ENCODE data around the gene PTGS1. TPM values are rescaled to one million over a fixed set of nuclear protein-coding genes. Genes with fewer than 3 reads are reported as not detected.

The PTGS1 gene
- total and polyA plus RNA-seq, 4 donors, result 2.9 to 12.8 (median 5.0) TPM

GRCh38 chr9:122370303-122370702 is 521 bp upstream of the PTGS1 start:
- Histone ChIP-seq H3K9me3 (ENCODE audit: control insufficient read depth in 4 of 4, insufficient read depth in 3 of 4, low read length in 3 of 4) (peaks cover 0 to 5% (median 0%) of the 10 kb centered on the region in 4 donors), H3K27ac (ENCODE audit: low read depth in 1 of 2, low read length in 1 of 2) (peak overlapping the region in 1 of 2 donors; percentile 26), H3K27me3 (ENCODE audit: control insufficient read depth in 3 of 3, insufficient read depth in 3 of 3, low read length in 2 of 3) (peaks cover 0 to 5% (median 4%) of the 10 kb centered on the region in 3 donors), H3K4me1 (ENCODE audit: control insufficient read depth in 5 of 5, insufficient read depth in 5 of 5, low read length in 5 of 5) (peaks cover 0 to 16% (median 0%) of the 10 kb centered on the region in 5 donors), H3K36me3 (ENCODE audit: control insufficient read depth in 4 of 4, insufficient read depth in 4 of 4, low read length in 4 of 4) (no peaks in the 10 kb centered on the region), H3K4me3 (no peak overlapping the region), H3K9ac (ENCODE audit: insufficient read depth in 1 of 2, low read length in 2 of 2) (no peak overlapping the region)
- no peak for TF ChIP-seq CTCF (IDR thresholded peaks at IDR 0.05; ENCODE audit: control extremely low read depth, extremely low read depth)
- 42 to 61% methylated on average over 5 of the region's 5 CpGs for WGBS, 2 donors
- no peak for DNase-seq
- ATAC-seq (ENCODE audit: insufficient read depth, low FRiP score), result no peak

- no peak for TF ChIP-seq CTCF (IDR thresholded peaks at IDR 0.05; ENCODE audit: control extremely low read depth, extremely low read depth)
- no peaks in the 10 kb centered on the region for H3K36me3 ChIP-seq (ENCODE audit: control insufficient read depth in 4 of 4, insufficient read depth in 4 of 4, low read length in 4 of 4)
- ATAC-seq (ENCODE audit: insufficient read depth, low FRiP score) (no peak), DNase-seq (no peak)
- peaks cover 0 to 32% (median 12%) of the 10 kb centered on the region in 5 donors for H3K4me1 ChIP-seq (ENCODE audit: control insufficient read depth in 5 of 5, insufficient read depth in 5 of 5, low read length in 5 of 5)
- WGBS, 2 donors, result 82 to 94% methylated on average over 8 of the region's 8 CpGs
- H3K27ac ChIP-seq (ENCODE audit: low read depth in 1 of 2, low read length in 1 of 2), result peak overlapping the region in 1 of 2 donors; percentile 18
- H3K9me3 ChIP-seq (ENCODE audit: control insufficient read depth in 4 of 4, insufficient read depth in 3 of 4, low read length in 3 of 4), result peaks cover 0 to 5% (median 0%) of the 10 kb centered on the region in 4 donors
- H3K4me3 ChIP-seq, result no peak overlapping the region
- H3K27me3 ChIP-seq (ENCODE audit: control insufficient read depth in 3 of 3, insufficient read depth in 3 of 3, low read length in 2 of 3), result peaks cover 0 to 5% (median 4%) of the 10 kb centered on the region in 3 donors
- no peak overlapping the region for H3K9ac ChIP-seq (ENCODE audit: insufficient read depth in 1 of 2, low read length in 2 of 2)
Measured at GRCh38 chr9:122371846-122372245, 1.0 kb downstream of the PTGS1 start.

- ATAC-seq (ENCODE audit: insufficient read depth, low FRiP score), result no peak
- peaks cover 0 to 5% (median 4%) of the 10 kb centered on the region in 3 donors for H3K27me3 ChIP-seq (ENCODE audit: control insufficient read depth in 3 of 3, insufficient read depth in 3 of 3, low read length in 2 of 3)
- no peak for DNase-seq
- peaks cover 0 to 41% (median 16%) of the 10 kb centered on the region in 5 donors for H3K4me1 ChIP-seq (ENCODE audit: control insufficient read depth in 5 of 5, insufficient read depth in 5 of 5, low read length in 5 of 5)
- 85 to 88% methylated on average over 19 of the region's 19 CpGs for WGBS, 2 donors
- no peak overlapping the region for H3K9ac ChIP-seq (ENCODE audit: insufficient read depth in 1 of 2, low read length in 2 of 2)
- H3K4me3 ChIP-seq, result no peak overlapping the region
- no peak overlapping the region for H3K27ac ChIP-seq (ENCODE audit: low read depth in 1 of 2, low read length in 1 of 2)
- peaks cover 0 to 5% (median 0%) of the 10 kb centered on the region in 4 donors for H3K9me3 ChIP-seq (ENCODE audit: control insufficient read depth in 4 of 4, insufficient read depth in 3 of 4, low read length in 3 of 4)
- TF ChIP-seq CTCF (IDR thresholded peaks at IDR 0.05; ENCODE audit: control extremely low read depth, extremely low read depth), result no peak
- no peaks in the 10 kb centered on the region for H3K36me3 ChIP-seq (ENCODE audit: control insufficient read depth in 4 of 4, insufficient read depth in 4 of 4, low read length in 4 of 4)
Measured at GRCh38 chr9:122372856-122373845, 2.3 kb downstream of the PTGS1 start.
